Nephron progenitor cell (in vitro differentiated cells): ENCODE measurements around the gene LGALS9.
A peak's percentile ranks its signal among the peaks of the same experiment; 100 is the strongest.

Experiments used
- DNase-seq: peaks from one replicate; pipeline ENCODE4 v3.0.0; 2021
- H3K27ac Mint-ChIP-seq: 2 replicates; pipeline ENCODE4 v1.8.0; 2021; ENCODE audit warnings: mild to moderate bottlenecking, moderate library complexity, mixed read lengths
- H3K27me3 Mint-ChIP-seq: 2 replicates; pipeline ENCODE4 v1.8.0; 2021; ENCODE audit warnings: mild to moderate bottlenecking, low read depth, mixed read lengths; ENCODE audit not compliant: poor library complexity
- H3K36me3 Mint-ChIP-seq: 2 replicates; pipeline ENCODE4 v1.8.0; 2021; ENCODE audit warnings: low read depth, mixed read lengths
- H3K4me1 Mint-ChIP-seq: 2 replicates; pipeline ENCODE4 v1.8.0; 2021; ENCODE audit warnings: mixed read lengths
- H3K4me3 Mint-ChIP-seq: 2 replicates; pipeline ENCODE4 v1.8.0; 2021; ENCODE audit warnings: mild to moderate bottlenecking, moderate library complexity, mixed read lengths
- H3K9me3 Mint-ChIP-seq: 2 replicates; pipeline ENCODE4 v1.8.0; 2021; ENCODE audit warnings: mild to moderate bottlenecking, moderate library complexity, mixed read lengths
- TF ChIP-seq, protein P1 (sequence below): fragments of 200-600 bp; sonication (generic); IDR thresholded peaks from 2 replicates; pipeline ENCODE4 v1.5.0; 2021; ENCODE audit warnings: antibody characterized with exemption

LGALS9 gene

DNA sequence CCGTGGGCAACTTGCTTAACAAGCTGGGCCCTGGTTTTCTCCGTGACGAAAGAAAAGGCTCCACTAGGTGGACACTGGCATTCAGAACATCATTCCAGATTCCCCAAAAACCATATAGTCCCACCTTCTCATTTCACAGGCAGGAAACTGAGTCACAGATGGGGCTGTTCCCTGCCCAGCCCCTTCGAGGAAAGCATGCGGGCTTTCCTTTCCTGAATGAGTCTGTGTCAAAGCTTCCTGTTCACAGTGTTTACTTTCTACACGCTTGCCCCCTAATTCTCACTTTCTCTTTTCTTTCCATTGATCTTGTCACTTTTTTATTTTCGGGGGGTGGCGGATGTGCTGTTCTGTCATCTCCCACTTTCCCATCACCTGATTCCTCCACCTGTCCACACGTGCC, 10.3 kb upstream of the LGALS9 start:
- peaks cover 7% of the 10 kb centered on the region for H3K27me3 Mint-ChIP-seq
- DNase-seq, result no peak
- no peak overlapping the region for H3K27ac Mint-ChIP-seq
- TF ChIP-seq, protein P1, sequence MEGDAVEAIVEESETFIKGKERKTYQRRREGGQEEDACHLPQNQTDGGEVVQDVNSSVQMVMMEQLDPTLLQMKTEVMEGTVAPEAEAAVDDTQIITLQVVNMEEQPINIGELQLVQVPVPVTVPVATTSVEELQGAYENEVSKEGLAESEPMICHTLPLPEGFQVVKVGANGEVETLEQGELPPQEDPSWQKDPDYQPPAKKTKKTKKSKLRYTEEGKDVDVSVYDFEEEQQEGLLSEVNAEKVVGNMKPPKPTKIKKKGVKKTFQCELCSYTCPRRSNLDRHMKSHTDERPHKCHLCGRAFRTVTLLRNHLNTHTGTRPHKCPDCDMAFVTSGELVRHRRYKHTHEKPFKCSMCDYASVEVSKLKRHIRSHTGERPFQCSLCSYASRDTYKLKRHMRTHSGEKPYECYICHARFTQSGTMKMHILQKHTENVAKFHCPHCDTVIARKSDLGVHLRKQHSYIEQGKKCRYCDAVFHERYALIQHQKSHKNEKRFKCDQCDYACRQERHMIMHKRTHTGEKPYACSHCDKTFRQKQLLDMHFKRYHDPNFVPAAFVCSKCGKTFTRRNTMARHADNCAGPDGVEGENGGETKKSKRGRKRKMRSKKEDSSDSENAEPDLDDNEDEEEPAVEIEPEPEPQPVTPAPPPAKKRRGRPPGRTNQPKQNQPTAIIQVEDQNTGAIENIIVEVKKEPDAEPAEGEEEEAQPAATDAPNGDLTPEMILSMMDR, result no peak
- no peaks in the 10 kb centered on the region for H3K9me3 Mint-ChIP-seq
- peaks cover 11% of the 10 kb centered on the region for H3K36me3 Mint-ChIP-seq
- H3K4me3 Mint-ChIP-seq, result no peak overlapping the region
- H3K4me1 Mint-ChIP-seq, result no peaks in the 10 kb centered on the region

DNA sequence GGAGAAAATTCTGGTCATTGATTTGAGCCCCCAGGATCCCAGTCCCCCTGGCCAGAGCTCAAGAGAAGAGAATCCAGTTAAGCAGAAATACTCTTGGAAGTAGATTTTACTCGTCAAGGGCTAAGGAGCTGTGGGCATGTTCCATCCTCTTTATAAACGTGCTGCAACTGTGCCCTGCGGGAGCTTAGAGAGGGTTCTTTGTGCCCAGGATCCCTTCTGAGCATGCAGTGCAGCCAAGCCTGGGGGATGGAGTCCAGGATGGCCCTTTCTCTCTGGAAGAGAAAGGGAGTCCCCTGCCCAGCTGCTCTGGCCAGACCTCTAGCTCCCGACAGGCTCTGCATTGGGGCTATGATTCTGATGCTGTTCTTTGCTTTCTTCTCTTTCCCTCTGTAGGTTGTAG, 9.5 kb upstream of the LGALS9 start:
- Mint-ChIP-seq H3K4me1 (no peaks in the 10 kb centered on the region), H3K27ac (no peak overlapping the region), H3K4me3 (no peak overlapping the region), H3K9me3 (no peaks in the 10 kb centered on the region), H3K27me3 (peaks cover 9% of the 10 kb centered on the region), H3K36me3 (peaks cover 11% of the 10 kb centered on the region)
- TF ChIP-seq, protein P1, result no peak
- DNase-seq, result no peak

DNA sequence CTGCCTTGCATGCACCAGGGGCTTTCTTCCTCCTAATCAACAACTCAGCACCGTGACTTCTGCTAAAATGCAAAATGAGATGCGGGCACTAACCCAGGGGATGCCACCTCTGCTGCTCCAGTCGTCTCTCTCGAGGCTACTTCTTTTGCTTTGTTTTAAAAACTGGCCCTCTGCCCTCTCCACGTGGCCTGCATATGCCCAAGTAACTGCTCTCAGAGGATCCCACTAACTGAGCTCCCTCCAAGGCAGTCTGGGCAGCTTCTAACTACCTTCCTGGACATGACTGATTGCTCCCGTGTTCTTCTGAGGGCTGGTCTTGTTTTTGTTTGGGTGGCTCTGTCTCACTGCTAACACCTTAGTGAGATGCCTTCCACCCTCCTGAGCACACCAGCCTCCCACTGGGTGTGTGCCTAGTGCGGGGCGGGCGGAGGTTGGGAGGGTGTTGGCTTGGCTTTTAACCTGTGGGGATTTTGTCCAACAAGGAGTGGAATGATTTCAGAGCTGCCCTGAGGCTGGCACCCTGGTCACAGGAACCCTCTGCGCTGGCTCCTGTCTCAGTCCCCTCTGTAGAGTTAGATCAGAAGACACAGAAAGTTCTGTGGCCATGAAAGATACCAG, 8.9 kb upstream of the LGALS9 start:
- Mint-ChIP-seq H3K9me3 (no peaks in the 10 kb centered on the region), H3K4me1 (no peaks in the 10 kb centered on the region), H3K27me3 (peaks cover 9% of the 10 kb centered on the region), H3K4me3 (no peak overlapping the region), H3K27ac (no peak overlapping the region), H3K36me3 (peaks cover 14% of the 10 kb centered on the region)
- DNase-seq, result no peak
- TF ChIP-seq, protein P1, result no peak

DNA sequence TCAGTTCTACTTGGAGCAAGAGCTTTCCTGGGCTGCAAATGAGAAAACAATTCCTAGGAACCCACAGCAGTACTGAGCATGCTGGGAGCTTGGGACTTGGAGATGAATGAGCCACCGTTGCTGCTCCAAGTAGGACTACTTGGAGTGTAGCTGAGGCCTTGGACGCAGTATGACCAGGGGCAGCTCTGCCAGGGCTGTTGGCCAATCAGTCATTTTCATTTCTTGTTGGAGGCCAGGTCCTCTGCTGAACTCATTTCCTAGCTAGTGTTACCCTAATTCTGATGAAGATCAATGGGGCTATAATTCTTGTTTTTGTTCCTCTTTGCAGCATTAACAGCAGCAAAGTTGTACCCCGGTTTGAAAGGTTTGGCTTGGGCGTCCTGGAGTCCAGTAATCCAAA, 8.0 kb upstream of the LGALS9 start:
- Mint-ChIP-seq H3K4me3 (no peak overlapping the region), H3K36me3 (peaks cover 14% of the 10 kb centered on the region), H3K27me3 (peaks cover 9% of the 10 kb centered on the region), H3K4me1 (no peaks in the 10 kb centered on the region), H3K9me3 (no peaks in the 10 kb centered on the region), H3K27ac (no peak overlapping the region)
- TF ChIP-seq, protein P1, result no peak
- no peak for DNase-seq

DNA sequence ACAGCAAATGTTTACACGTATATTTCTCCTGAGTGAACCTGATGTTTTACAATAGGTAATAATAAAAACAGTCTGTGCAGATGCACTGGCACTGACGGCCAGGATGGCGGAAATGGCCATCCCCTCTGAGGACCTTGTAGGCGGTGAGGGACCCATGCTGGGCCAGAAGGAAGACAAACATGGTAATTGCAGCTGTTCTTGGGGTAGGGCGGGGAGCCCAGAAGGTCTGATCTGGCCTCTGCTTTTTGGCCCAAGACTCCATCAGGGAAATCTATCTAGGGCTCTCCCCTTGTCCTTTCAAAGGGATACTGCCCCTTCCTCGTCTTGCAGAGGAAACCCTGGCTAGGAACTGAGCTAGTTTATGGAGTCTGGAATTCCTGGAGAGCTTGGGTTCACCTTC, 7.4 kb upstream of the LGALS9 start:
- Mint-ChIP-seq H3K4me1 (no peaks in the 10 kb centered on the region), H3K36me3 (peaks cover 14% of the 10 kb centered on the region), H3K27me3 (peaks cover 4% of the 10 kb centered on the region), H3K27ac (no peak overlapping the region), H3K4me3 (no peak overlapping the region), H3K9me3 (no peaks in the 10 kb centered on the region)
- no peak for DNase-seq
- TF ChIP-seq, protein P1, result no peak

DNA sequence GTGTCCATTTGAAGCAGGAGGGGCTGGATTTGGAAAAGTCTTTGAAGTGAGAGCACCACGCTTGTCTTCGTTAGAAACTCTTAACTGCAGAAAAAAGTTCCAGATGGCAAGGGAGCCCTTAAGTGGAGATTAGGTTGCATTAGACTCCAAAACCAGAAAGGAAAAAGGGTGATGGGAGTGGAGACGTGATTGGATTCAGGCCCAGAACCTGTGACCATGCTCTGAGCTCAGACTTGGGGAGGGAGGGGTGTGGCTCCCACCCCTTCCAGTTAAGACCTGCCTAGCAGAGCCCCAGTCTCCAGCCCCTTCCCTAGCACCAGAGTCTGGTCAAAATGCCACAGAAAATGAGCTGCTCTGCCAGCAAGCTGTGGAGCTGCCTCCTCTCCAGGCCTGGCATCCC, 6.4 kb upstream of the LGALS9 start:
- TF ChIP-seq, protein P1, result no peak
- Mint-ChIP-seq H3K27ac (peak overlapping the region; percentile 58), H3K4me1 (no peaks in the 10 kb centered on the region), H3K36me3 (peaks cover 14% of the 10 kb centered on the region), H3K4me3 (no peak overlapping the region), H3K9me3 (no peaks in the 10 kb centered on the region), H3K27me3 (peaks cover 5% of the 10 kb centered on the region)
- DNase-seq, result no peak
